PC-9 (cell line): ENCODE measurements around the gene ACSF2.

Source experiments
- EZH2 ChIP-seq: fragments of 200-600 bp; sonication (generic); IDR thresholded peaks from 2 replicates; pipeline ENCODE4 v1.8.0; 2017; ENCODE audit warnings: antibody characterized with exemption, low read depth
- TF ChIP-seq, protein P1 (sequence below): fragments of 200-600 bp; sonication (generic); conservative IDR thresholded peaks from 2 replicates; pipeline ENCODE4 v1.6.1; 2017; ENCODE audit warnings: mixed run types, antibody characterized with exemption, mild to moderate bottlenecking, moderate library complexity

DNA sequence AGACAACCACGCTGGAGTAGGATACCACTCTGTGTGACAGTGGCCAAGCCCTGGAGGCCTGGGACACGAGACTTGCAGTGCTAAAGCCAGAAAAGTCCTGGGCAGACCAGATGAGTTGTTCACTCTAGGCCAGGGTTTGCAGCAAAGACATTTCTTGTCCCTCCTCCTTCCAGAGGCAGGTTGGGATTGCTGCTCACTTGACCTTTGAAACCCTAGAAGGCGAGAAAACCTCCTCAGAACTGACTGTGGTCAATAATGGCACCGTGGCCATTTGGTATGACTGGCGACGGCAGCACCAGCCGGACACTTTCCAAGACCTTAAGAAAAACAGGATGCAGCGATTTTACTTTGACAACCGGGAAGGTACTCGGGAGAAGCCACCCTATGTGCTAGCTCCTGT is 96.7 kb downstream of the ACSF2 start:
- TF ChIP-seq, protein P1, sequence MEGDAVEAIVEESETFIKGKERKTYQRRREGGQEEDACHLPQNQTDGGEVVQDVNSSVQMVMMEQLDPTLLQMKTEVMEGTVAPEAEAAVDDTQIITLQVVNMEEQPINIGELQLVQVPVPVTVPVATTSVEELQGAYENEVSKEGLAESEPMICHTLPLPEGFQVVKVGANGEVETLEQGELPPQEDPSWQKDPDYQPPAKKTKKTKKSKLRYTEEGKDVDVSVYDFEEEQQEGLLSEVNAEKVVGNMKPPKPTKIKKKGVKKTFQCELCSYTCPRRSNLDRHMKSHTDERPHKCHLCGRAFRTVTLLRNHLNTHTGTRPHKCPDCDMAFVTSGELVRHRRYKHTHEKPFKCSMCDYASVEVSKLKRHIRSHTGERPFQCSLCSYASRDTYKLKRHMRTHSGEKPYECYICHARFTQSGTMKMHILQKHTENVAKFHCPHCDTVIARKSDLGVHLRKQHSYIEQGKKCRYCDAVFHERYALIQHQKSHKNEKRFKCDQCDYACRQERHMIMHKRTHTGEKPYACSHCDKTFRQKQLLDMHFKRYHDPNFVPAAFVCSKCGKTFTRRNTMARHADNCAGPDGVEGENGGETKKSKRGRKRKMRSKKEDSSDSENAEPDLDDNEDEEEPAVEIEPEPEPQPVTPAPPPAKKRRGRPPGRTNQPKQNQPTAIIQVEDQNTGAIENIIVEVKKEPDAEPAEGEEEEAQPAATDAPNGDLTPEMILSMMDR: no peak
- TF ChIP-seq EZH2: no peak
